H1 (cell line): ENCODE measurements around the gene LTO1. TPM values are rescaled to one million over a fixed set of nuclear protein-coding genes. Genes with fewer than 3 reads are reported as not detected.
A peak's percentile ranks its signal among the peaks of the same experiment; 100 is the strongest.

ENCODE experiments used
- CTCF ChIA-PET: fragments of 300-600 bp; sonication (Branson Sonifier 250); formaldehyde crosslinking; loops from one replicate; lab custom pipeline; 2021; ENCODE audit not compliant: partially characterized antibody; lab: Charles Lee
- POLR2A ChIA-PET: fragments of 300-600 bp; sonication (Branson Sonifier 250); formaldehyde crosslinking; loops from one replicate; lab custom pipeline; 2021; ENCODE audit warnings: inconsistent platforms; ENCODE audit not compliant: partially characterized antibody; lab: Charles Lee
- DNase-seq, 2 experiments: peaks; one replicate each; pipeline versions ENCODE4 v3.0.0 to v3.0.0-alpha.2; 2010 to 2022; ENCODE audit warnings: low spot score in 2 of 2, low read depth in 1 of 2, mixed read lengths in 1 of 2
- FAIRE-seq: peaks from 2 replicates; lab custom pipeline; 2011; peaks lifted over from hg19 to GRCh38; lab: Jason Lieb, UNC
- H2AFZ ChIP-seq: 2 replicates; pipeline ENCODE4 v1.8.1; 2012; ENCODE audit warnings: low read length, inconsistent platforms
- H2AK5ac ChIP-seq: 2 replicates; pipeline ENCODE4 v1.6.1; 2013; ENCODE audit warnings: low read depth, low read length
- H2BK120ac ChIP-seq: replicated peaks from 2 replicates; pipeline ENCODE3; 2013; ENCODE audit warnings: low read depth, low read length, inconsistent platforms
- H2BK12ac ChIP-seq: 2 replicates; pipeline ENCODE4 v1.6.1; 2013; ENCODE audit warnings: low read depth, low read length
- H2BK15ac ChIP-seq: 2 replicates; pipeline ENCODE4 v1.6.1; 2013; ENCODE audit warnings: low read length
- H2BK20ac ChIP-seq: 2 replicates; pipeline ENCODE4 v1.6.1; 2013; ENCODE audit warnings: low read length
- H2BK5ac ChIP-seq: 2 replicates; pipeline ENCODE4 v1.6.1; 2013; ENCODE audit warnings: low read depth, low read length
- H3K14ac ChIP-seq: 2 replicates; pipeline ENCODE4 v1.6.1; 2013; ENCODE audit warnings: inconsistent platforms; ENCODE audit not compliant: insufficient read length
- H3K18ac ChIP-seq: 2 replicates; pipeline ENCODE4 v1.6.1; 2013; ENCODE audit warnings: low read length; ENCODE audit errors: extremely low read depth
- H3K23ac ChIP-seq: 2 replicates; pipeline ENCODE4 v1.6.1; 2013; ENCODE audit warnings: inconsistent platforms; ENCODE audit not compliant: insufficient read length
- H3K23me2 ChIP-seq: 2 replicates; pipeline ENCODE4 v1.6.1; 2013; ENCODE audit warnings: low read depth, low read length
- H3K27ac ChIP-seq: 2 replicates; pipeline ENCODE4 v1.6.1; 2011; ENCODE audit warnings: low read depth, low read length, inconsistent platforms
- H3K27me3 ChIP-seq, 4 experiments: replicated peaks in 1 of 4; 1 replicate in 1 of 4; 2 replicates in 3 of 4; pipeline versions ENCODE4 v1.6.1 to v1.8.1; 2011 to 2013; ENCODE audit warnings: low read length in 3 of 4, mild to moderate bottlenecking in 3 of 4, inconsistent platforms in 2 of 4, mixed read lengths in 2 of 4, moderate library complexity in 1 of 4; ENCODE audit not compliant: control insufficient read depth in 3 of 4, insufficient read depth in 3 of 4; ENCODE audit errors: extremely low read depth in 1 of 4
- H3K36me3 ChIP-seq, 4 experiments: 2 replicates each; pipeline versions ENCODE4 v1.6.1 to v1.8.1; 2011 to 2013; ENCODE audit warnings: mild to moderate bottlenecking in 4 of 4, low read length in 3 of 4, moderate library complexity in 2 of 4, control low read depth in 1 of 4, inconsistent platforms in 1 of 4; ENCODE audit not compliant: insufficient read depth in 4 of 4, control insufficient read depth in 2 of 4
- H3K4ac ChIP-seq: replicated peaks from 2 replicates; pipeline ENCODE3; 2013; ENCODE audit warnings: low read length, low read depth, mixed read lengths, inconsistent platforms; ENCODE audit not compliant: insufficient read length
- H3K4me1 ChIP-seq, 4 experiments: replicated peaks in 1 of 4; 1 replicate in 1 of 4; 2 replicates in 3 of 4; pipeline versions ENCODE4 v1.6.1 to v1.8.1; 2011 to 2013; ENCODE audit warnings: low read length in 3 of 4, inconsistent platforms in 2 of 4, mixed read lengths in 1 of 4; ENCODE audit not compliant: insufficient read depth in 4 of 4, control insufficient read depth in 3 of 4
- H3K4me2 ChIP-seq, 2 experiments: 2 replicates each; pipeline versions ENCODE4 v1.6.1 to v1.8.1; 2011 to 2013; ENCODE audit warnings: low read depth in 2 of 2, low read length in 2 of 2, control low read depth in 1 of 2, inconsistent platforms in 1 of 2, mild to moderate bottlenecking in 1 of 2; ENCODE audit not compliant: insufficient read depth in 1 of 2
- H3K4me3 ChIP-seq, 4 experiments: fragments of 200-600, 300-600 bp in 1 of 4; sonication (generic), shearing (Covaris generic), sonication (Bioruptor Twin) in 1 of 4; 2 replicates each; pipeline versions ENCODE4 v1.5.1 to v1.8.1; 2011 to 2016; ENCODE audit warnings: low read length in 4 of 4, low read depth in 3 of 4, control low read depth in 2 of 4, inconsistent platforms in 2 of 4, mild to moderate bottlenecking in 2 of 4, mixed read lengths in 1 of 4, moderate library complexity in 1 of 4; ENCODE audit not compliant: insufficient read depth in 2 of 4; ENCODE audit errors: extremely low read depth in 1 of 4
- H3K56ac ChIP-seq: replicated peaks from 2 replicates; pipeline ENCODE3; 2013; ENCODE audit warnings: low read depth, mild to moderate bottlenecking, mixed read lengths, low read length, inconsistent platforms; ENCODE audit not compliant: insufficient read length
- H3K79me1 ChIP-seq: 2 replicates; pipeline ENCODE4 v1.6.1; 2013; ENCODE audit warnings: low read depth, low read length, control low read depth
- H3K79me2 ChIP-seq, 2 experiments: 2 replicates each; pipeline versions ENCODE4 v1.6.1 to v1.8.1; 2012 to 2013; ENCODE audit warnings: low read length in 2 of 2, mild to moderate bottlenecking in 2 of 2, inconsistent platforms in 1 of 2; ENCODE audit not compliant: insufficient read depth in 2 of 2, control insufficient read depth in 1 of 2
- H3K9ac ChIP-seq, 4 experiments: replicated peaks in 1 of 4; 1 replicate in 1 of 4; 2 replicates in 3 of 4; pipeline versions ENCODE4 v1.6.1 to v1.8.1; 2011 to 2013; ENCODE audit warnings: low read depth in 3 of 4, low read length in 3 of 4, control low read depth in 2 of 4, mild to moderate bottlenecking in 2 of 4, moderate library complexity in 2 of 4, inconsistent platforms in 1 of 4; ENCODE audit errors: extremely low read depth in 1 of 4
- H3K9me3 ChIP-seq, 2 experiments: 2 replicates each; pipeline versions ENCODE4 v1.6.1 to v1.8.1; 2012 to 2013; ENCODE audit warnings: mild to moderate bottlenecking in 2 of 2, moderate library complexity in 2 of 2, control low read depth in 1 of 2, inconsistent platforms in 1 of 2, low read depth in 1 of 2, low read length in 1 of 2, mixed read lengths in 1 of 2; ENCODE audit not compliant: insufficient read depth in 2 of 2
- H4K20me1 ChIP-seq, 2 experiments: replicated peaks in 1 of 2; 2 replicates each; pipeline versions ENCODE3 to v1.8.1; 2011 to 2013; ENCODE audit warnings: inconsistent platforms in 2 of 2, low read length in 2 of 2, mild to moderate bottlenecking in 1 of 2; ENCODE audit not compliant: insufficient read depth in 2 of 2, control insufficient read depth in 1 of 2
- H4K5ac ChIP-seq: 2 replicates; pipeline ENCODE4 v1.6.1; 2013; ENCODE audit warnings: low read length, low read depth, mixed read lengths, inconsistent platforms; ENCODE audit not compliant: insufficient read length
- H4K8ac ChIP-seq: 2 replicates; pipeline ENCODE4 v1.8.0; 2013; ENCODE audit warnings: mild to moderate bottlenecking, moderate library complexity, low read length, inconsistent platforms; ENCODE audit not compliant: insufficient read depth; ENCODE audit errors: extremely low read depth
- H4K91ac ChIP-seq: replicated peaks from 2 replicates; pipeline ENCODE3; 2013; ENCODE audit warnings: low read length, mixed read lengths, inconsistent platforms; ENCODE audit not compliant: insufficient read length
- ASH2L ChIP-seq: fragments of 200-600, 300-600 bp; sonication (generic); IDR thresholded peaks from one replicate; pipeline ENCODE4 v1.7.1; 2017; ENCODE audit warnings: low read length
- GTF2F1 ChIP-seq: IDR thresholded peaks from 2 replicates; pipeline ENCODE4 v1.6.1; 2012; ENCODE audit warnings: low read depth, low read length, improper control_type of control experiment, borderline replicate concordance
- PHF8 ChIP-seq: fragments of 200-600 bp; sonication (generic); conservative IDR thresholded peaks from 2 replicates; pipeline ENCODE4 v1.7.1; 2012; ENCODE audit warnings: low read depth, mild to moderate bottlenecking, inconsistent platforms, low read length, moderate library complexity
- RBBP5 ChIP-seq: IDR thresholded peaks from 2 replicates; pipeline ENCODE4 v1.7.1; 2012; ENCODE audit warnings: low read depth, mild to moderate bottlenecking, inconsistent platforms, low read length, moderate library complexity, borderline replicate concordance
- SIN3A ChIP-seq, 2 experiments: IDR thresholded peaks in 1 of 2; conservative IDR thresholded peaks in 1 of 2; 2 replicates each; pipeline ENCODE4 v1.6.1; 2011 to 2012; ENCODE audit warnings: low read length in 2 of 2, improper control_type of control experiment in 1 of 2, low read depth in 1 of 2, mild to moderate bottlenecking in 1 of 2
- SP1 ChIP-seq: IDR thresholded peaks from 2 replicates; pipeline ENCODE4 v1.6.1; 2011; ENCODE audit warnings: low read depth, low read length
- SP2 ChIP-seq: IDR thresholded peaks from 2 replicates; pipeline ENCODE4 v1.6.1; 2012; ENCODE audit warnings: mild to moderate bottlenecking, low read length, inconsistent platforms
- WGBS, 2 experiments: shearing (Covaris generic) in 1 of 2; methylation state at CpG; one replicate each; pipeline versions ENCODE4 v1.1.6 to v1.1.7; 2013 to 2015; ENCODE audit warnings: low lambda C conversion rate in 2 of 2, mixed read lengths in 2 of 2, inconsistent platforms in 1 of 2, low coverage in 1 of 2, missing lambda C conversion rate in 1 of 2; ENCODE audit not compliant: insufficient replicate concordance in 2 of 2, insufficient coverage in 1 of 2, insufficient read length in 1 of 2; ENCODE audit errors: extremely low coverage in 1 of 2, missing lambda C conversion rate in 1 of 2; 5-methylcytosine and 5-hydroxymethylcytosine counted together
- polyA plus RNA-seq, 7 experiments: library from polyadenylated mRNA; depleted of rRNA in 3 of 7; stranded (reverse) in 5 of 7; unstranded in 2 of 7; fragments of >200 nt in 5 of 7; fragments of 200-250 nt in 2 of 7; gene quantifications; 1 replicate in 5 of 7; 2 replicates in 1 of 7; 4 replicates in 1 of 7; pipeline versions ENCODE4 v1.2.1 to v1.2.3, GENCODE V29; 2011 to 2013; ENCODE audit warnings: missing spikeins in 2 of 7, mixed read lengths in 2 of 7
- total RNA-seq: library from RNA; stranded (reverse); fragmentation: NEBNext Ultra II Directional; extraction: Animal tissue kit (Norgen Biotek cat#: 25700); gene quantifications from 2 replicates; pipeline ENCODE4 v1.2.1, GENCODE V29; 2021

Gene LTO1
- total and polyA plus RNA-seq, 2 of the 8 experiments (the other 6 are each of a cell fraction or from before 2014, with no cell fraction given): 15.4 to 21.3 TPM

DNA sequence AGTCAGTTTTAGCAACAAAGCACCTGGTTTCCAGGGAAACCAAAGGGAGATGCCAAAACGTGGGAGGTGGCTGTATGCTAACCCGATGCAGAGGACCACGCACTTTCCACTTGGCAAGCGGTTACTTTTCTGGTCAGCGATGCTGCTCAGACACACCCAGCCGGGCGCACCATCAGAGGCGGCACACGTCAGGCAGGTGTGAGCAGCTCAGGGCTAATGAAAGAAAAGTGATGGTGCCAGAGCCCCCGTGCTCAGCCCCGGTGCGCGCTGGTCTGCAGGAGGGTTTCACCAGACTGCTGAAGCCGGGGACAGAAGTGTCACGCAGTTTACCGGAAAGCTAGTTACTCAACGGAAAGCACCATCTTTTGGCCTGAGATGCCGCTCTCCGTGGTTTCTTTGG, 5.7 kb downstream of the LTO1 start:
- CTCF ChIA-PET: interaction anchor here (0.7 to 5.1 kb wide), 18 partner anchors 10 to 598 kb away, joined by 3 to 81 read pairs (median 4); no protein-coding TSS in a partner anchor
- peaks cover 3 to 5% (median 4%) of the 10 kb centered on the region in 4 experiments for H3K4me1 ChIP-seq
- WGBS, 2 experiments: 96% methylated on average over 19 of the region's 19 CpGs; no CpG with 5 or more reads in 1 of the 2 experiments
- H3K56ac ChIP-seq: no peak overlapping the region
- peaks cover under 1 to 14% of the 10 kb centered on the region in 2 experiments; a peak in 3 of 4 replicates for H3K79me2 ChIP-seq
- no peak overlapping the region for H3K18ac ChIP-seq
- H3K4me3 ChIP-seq: no peak overlapping the region
- no peak overlapping the region for H2BK120ac ChIP-seq
- H3K27ac ChIP-seq: no peak overlapping the region
- H4K20me1 ChIP-seq: peaks cover 7% of the 10 kb centered on the region in 2 experiments
- peaks cover 10% of the 10 kb centered on the region for H3K79me1 ChIP-seq
- DNase-seq (no peak), FAIRE-seq (no peak)
- peak overlapping the region; percentile 19; the same call in 1 of the 2 replicates for H4K8ac ChIP-seq
- no peak for TF ChIP-seq ASH2L
- TF ChIP-seq SP1: no peak
- no peak for TF ChIP-seq PHF8
- no peak for TF ChIP-seq GTF2F1
- no peak for TF ChIP-seq RBBP5
- TF ChIP-seq SP2: no peak
- TF ChIP-seq SIN3A (conservative IDR thresholded peaks at IDR 0.05 in 1 of 2, IDR thresholded peaks at IDR 0.05 in 1 of 2; ENCODE audit: low read depth in 1 of 2, low read length in 2 of 2): no peak
- H4K5ac ChIP-seq: no peak overlapping the region
- no peak overlapping the region for H2BK5ac ChIP-seq
- no peaks in the 10 kb centered on the region for H3K27me3 ChIP-seq
- no peak overlapping the region for H3K14ac ChIP-seq
- H3K23me2 ChIP-seq: no peaks in the 10 kb centered on the region; the same call in 1 of the 2 replicates
- no peak overlapping the region; a peak in 2 of 7 replicates for H3K9ac ChIP-seq
- no peak overlapping the region for H3K4ac ChIP-seq
- H2AK5ac ChIP-seq: no peak overlapping the region
- no peaks in the 10 kb centered on the region for H3K9me3 ChIP-seq
- POLR2A ChIA-PET: interaction anchor here (0.8 to 4.5 kb wide), 5 partner anchors 13 to 31 kb away, joined by 3 to 18 read pairs (median 9); no protein-coding TSS in a partner anchor
- H2BK20ac ChIP-seq: no peak overlapping the region
- no peak overlapping the region for H2BK15ac ChIP-seq
- H2BK12ac ChIP-seq: no peak overlapping the region
- H4K91ac ChIP-seq: no peak overlapping the region
- H3K23ac ChIP-seq: no peak overlapping the region
- H3K36me3 ChIP-seq: peaks cover 3 to 22% (median 8%) of the 10 kb centered on the region in 4 experiments; a peak in 7 of 8 replicates
- no peak overlapping the region for H3K4me2 ChIP-seq
- H2AFZ ChIP-seq: no peak overlapping the region
